GM18951 (cell line): ENCODE data around the gene PGD.
"Not testable (repeated sequence)": the region's sequence is repeated elsewhere in the genome, so short reads cannot be mapped to it uniquely, and the experiment has no call there.

Experiments
- POLR2A ChIP-seq: IDR thresholded peaks from 4 replicates; pipeline ENCODE4 v1.6.1; 2011; ENCODE audit warnings: mild to moderate bottlenecking; ENCODE audit not compliant: insufficient read length, insufficient read depth; ENCODE audit errors: extremely low read depth
- in situ Hi-C: fragments of 300-500 bp; cut with MboI; formaldehyde crosslinking; loops from one replicate; pipeline ENCODE4 v1.12.0; 2022; ENCODE audit warnings: low sequenced_read_pairs, mixed read lengths, inconsistent platforms; ENCODE audit not compliant: unreplicated experiment

The PGD gene

GRCh38 chr1:10384219-10384618 is 14.6 kb upstream of the PGD start:
- in situ Hi-C loops = no loop called here
- no peak for TF ChIP-seq POLR2A

- in situ Hi-C loops = no loop called here
These were observed 11.8 kb upstream of the PGD start for GRCh38 chr1:10386761-10387676.

GRCh38 chr1:10387677-10388386 is 11.0 kb upstream of the PGD start:
- no peak for TF ChIP-seq POLR2A
- in situ Hi-C loops = no loop called here

More at GRCh38 chr1:10386761-10387676, 11.8 kb upstream of the PGD start:
- no peak for TF ChIP-seq POLR2A

GRCh38 chr1:10388387-10388715 is 10.5 kb upstream of the PGD start:
- no peak for TF ChIP-seq POLR2A
- in situ Hi-C loops = no loop called here

GRCh38 chr1:10389271-10389973 is 9.4 kb upstream of the PGD start:
- no peak for TF ChIP-seq POLR2A
- in situ Hi-C loops = no loop called here

- in situ Hi-C loops = no loop called here
- no peak for TF ChIP-seq POLR2A
These were observed 2.0 kb upstream of the PGD start for GRCh38 chr1:10396870-10397269.

- in situ Hi-C loops = no loop called here
- no peak for TF ChIP-seq POLR2A
These were observed 558 bp upstream of the PGD start for GRCh38 chr1:10398278-10398733.

- no peak for TF ChIP-seq POLR2A
- in situ Hi-C loops = no loop called here
These were observed 629 bp downstream of the PGD start for GRCh38 chr1:10399444-10399941.

GRCh38 chr1:10400013-10400412 is 1.1 kb downstream of the PGD start:
- TF ChIP-seq POLR2A = no peak
- in situ Hi-C loops = no loop called here

- in situ Hi-C loops = no loop called here
- TF ChIP-seq POLR2A = no peak
These were observed 2.4 kb downstream of the PGD start for GRCh38 chr1:10401281-10401680.

GRCh38 chr1:10402729-10403274 is 3.9 kb downstream of the PGD start:
- no peak for TF ChIP-seq POLR2A
- in situ Hi-C loops = no loop called here

- in situ Hi-C loops = no loop called here
- no peak for TF ChIP-seq POLR2A
These were observed 8.3 kb downstream of the PGD start for GRCh38 chr1:10407201-10407600.

GRCh38 chr1:10415211-10415930 is 16.5 kb downstream of the PGD start:
- TF ChIP-seq POLR2A = no peak

GRCh38 chr1:10415967-10416366 is 17.1 kb downstream of the PGD start:
- in situ Hi-C loops = not testable (repeated sequence)

More at GRCh38 chr1:10415211-10415930, 16.5 kb downstream of the PGD start:
- in situ Hi-C loops = no loop called here

- in situ Hi-C loops = not testable (repeated sequence)
These were observed 19.9 kb downstream of the PGD start for GRCh38 chr1:10418741-10419140.
